Cardiac septum (tissue), 1 donor: ENCODE data around the gene TAF6L. TPM values are rescaled to one million over a fixed set of nuclear protein-coding genes. Genes with fewer than 3 reads are reported as not detected.
"Not testable (repeated sequence)": the region's sequence is repeated elsewhere in the genome, so short reads cannot be mapped to it uniquely, and the experiment has no call there.

Experiments
- DNase-seq: peaks from one replicate; pipeline ENCODE4 v3.0.0-alpha.2; 2020; ENCODE audit warnings: low spot score
- intact Hi-C: fragments of 100-400 bp; cut with DNase I; formaldehyde crosslinking; loops from one replicate; pipeline ENCODE4 v1.14.0; 2022
- long read RNA-seq: library from polyadenylated mRNA; unstranded; transcript quantifications from one replicate; pipeline ENCODE4 v2.0.0, GENCODE V29; 2021
- total RNA-seq: library from RNA; stranded (reverse); fragmentation: NEBNext Ultra II Directional; extraction: Animal tissue kit (Norgen Biotek cat#: 25700); gene quantifications from one replicate; pipeline ENCODE4 v1.2.1, GENCODE V29; 2021
- donor health status: DM: no; HTN: no; CAD: no.

The TAF6L gene, protein sequence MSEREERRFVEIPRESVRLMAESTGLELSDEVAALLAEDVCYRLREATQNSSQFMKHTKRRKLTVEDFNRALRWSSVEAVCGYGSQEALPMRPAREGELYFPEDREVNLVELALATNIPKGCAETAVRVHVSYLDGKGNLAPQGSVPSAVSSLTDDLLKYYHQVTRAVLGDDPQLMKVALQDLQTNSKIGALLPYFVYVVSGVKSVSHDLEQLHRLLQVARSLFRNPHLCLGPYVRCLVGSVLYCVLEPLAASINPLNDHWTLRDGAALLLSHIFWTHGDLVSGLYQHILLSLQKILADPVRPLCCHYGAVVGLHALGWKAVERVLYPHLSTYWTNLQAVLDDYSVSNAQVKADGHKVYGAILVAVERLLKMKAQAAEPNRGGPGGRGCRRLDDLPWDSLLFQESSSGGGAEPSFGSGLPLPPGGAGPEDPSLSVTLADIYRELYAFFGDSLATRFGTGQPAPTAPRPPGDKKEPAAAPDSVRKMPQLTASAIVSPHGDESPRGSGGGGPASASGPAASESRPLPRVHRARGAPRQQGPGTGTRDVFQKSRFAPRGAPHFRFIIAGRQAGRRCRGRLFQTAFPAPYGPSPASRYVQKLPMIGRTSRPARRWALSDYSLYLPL
- total RNA-seq = 9.7 TPM
- long read RNA-seq, transcript TAF6L-201 (11 exons, 2,116 nt) = major isoform, 12 of 26 reads
- long read RNA-seq, partial matches to known transcripts = 6 of 26 reads
- long read RNA-seq, other reads (novel, unspliced or antisense) = 8 of 26 reads

DNA sequence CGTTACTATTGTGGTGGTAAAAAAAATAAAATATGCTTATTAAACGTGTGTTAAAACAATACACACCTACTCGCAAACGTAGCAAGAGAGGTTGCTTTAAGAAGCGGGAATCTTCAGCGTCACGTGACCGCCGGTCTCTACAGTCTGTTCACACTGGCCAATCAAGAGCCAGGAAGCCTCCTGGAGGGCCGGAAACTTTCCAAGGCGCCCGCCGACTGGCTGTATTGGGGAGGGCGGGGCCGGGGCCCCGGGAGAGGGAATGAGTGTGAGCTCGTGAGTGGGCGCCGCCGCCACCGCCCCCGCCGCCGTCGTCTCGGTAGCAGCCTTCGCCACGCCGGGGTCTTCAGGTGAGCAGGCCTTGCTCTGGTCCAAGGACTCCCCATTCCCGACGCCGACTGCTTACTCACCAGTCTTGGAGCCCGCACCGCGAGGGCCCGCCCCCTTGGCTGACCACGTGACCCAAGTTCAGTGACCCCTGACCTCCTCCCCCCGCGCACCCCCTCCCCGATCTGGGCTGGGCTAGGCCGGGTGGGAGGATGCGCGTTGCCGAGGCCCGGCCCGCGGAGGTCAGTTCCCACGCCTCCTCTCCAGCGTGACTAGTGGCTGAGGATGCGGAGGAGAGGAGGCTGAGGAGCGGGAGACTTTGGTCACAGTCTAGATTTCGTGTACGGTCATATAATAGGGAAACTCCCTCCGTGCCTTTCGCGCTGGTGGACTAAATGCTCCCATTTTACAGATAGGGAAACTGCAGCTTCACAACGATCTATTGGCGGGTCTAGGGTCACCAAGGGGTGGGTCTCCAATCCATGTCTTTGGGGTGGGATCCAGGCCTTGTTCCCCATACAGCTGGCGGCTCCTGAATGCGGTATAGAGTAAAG lies at the start of gene TAF6L:
Gene TAF6L, plus strand, starts transcription at position 253 of the 878 bp plus-strand sequence. CDS start 4,388 bp downstream, outside the sequence.
- DNase-seq = peak; percentile 99
- intact Hi-C loops = loop anchor here (2.0 kb wide), 1 partner anchor 45 kb away; the partner anchor contains the start of gene HNRNPUL2

DNA sequence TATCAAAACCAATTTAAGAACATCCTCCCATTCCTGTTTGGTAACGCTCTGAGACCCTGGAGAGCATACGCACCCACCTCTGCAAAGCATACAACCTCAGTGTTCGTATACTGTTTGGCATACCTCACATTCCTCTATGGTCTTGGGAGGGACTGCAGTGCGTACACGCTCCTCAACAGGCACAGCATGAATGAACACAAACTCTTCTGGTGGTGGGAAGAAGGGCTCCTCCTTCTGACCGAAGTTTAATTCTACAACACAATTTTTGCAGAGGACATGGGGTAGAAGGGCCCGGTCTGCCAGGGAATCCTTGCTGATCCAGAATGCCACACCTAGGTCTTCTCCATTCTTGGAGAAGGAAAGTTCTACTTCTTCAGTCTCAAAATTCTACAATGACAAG lies 49.2 kb upstream of the TAF6L start:
- DNase-seq = no peak
- intact Hi-C loops = no loop called here

DNA sequence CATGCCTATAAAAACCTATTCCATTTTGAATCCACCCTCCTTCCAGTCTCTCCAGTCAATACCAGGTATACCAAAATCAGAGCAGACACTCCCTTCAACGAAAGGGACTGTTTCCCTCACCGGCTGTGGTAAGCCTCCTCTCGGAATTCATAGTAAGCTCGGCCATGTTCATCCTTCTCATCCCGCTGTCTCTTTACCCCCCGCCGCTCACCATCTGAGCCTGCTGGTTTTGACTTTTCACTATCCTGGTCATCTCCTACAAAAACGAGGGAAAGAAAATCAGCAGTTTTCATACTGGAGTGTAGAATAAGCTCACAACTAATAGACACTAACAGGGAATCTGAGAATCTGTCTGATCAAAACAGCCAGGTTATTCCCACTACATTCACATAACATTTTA lies 47.0 kb upstream of the TAF6L start:
- intact Hi-C loops = no loop called here

DNA sequence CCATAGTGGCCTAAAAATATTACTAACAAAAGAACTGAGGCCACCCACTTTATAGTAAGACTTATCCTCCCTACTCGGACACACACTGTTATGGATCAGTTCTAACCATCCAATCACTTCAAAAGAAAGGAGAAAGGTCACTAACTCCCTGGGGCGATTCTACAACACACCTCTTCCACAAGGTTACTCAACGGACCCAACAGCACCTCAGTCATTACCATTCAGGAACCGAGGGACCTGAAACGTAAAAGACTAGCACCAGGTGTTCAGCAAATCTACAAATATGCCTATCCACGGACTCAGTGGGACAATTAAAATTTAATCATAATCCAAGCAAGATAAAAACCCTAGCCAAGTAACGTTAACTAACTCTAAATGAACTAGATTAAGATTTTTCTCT lies 45.5 kb upstream of the TAF6L start:
- no peak for DNase-seq
- intact Hi-C loops = loop anchor here (2.0 to 5.0 kb wide), 3 partner anchors 45 to 132 kb away; partner anchors contain the start of genes TAF6L and WDR74

More for the DNA sequence above, 47.0 kb upstream of the TAF6L start:
- DNase-seq = no peak

DNA sequence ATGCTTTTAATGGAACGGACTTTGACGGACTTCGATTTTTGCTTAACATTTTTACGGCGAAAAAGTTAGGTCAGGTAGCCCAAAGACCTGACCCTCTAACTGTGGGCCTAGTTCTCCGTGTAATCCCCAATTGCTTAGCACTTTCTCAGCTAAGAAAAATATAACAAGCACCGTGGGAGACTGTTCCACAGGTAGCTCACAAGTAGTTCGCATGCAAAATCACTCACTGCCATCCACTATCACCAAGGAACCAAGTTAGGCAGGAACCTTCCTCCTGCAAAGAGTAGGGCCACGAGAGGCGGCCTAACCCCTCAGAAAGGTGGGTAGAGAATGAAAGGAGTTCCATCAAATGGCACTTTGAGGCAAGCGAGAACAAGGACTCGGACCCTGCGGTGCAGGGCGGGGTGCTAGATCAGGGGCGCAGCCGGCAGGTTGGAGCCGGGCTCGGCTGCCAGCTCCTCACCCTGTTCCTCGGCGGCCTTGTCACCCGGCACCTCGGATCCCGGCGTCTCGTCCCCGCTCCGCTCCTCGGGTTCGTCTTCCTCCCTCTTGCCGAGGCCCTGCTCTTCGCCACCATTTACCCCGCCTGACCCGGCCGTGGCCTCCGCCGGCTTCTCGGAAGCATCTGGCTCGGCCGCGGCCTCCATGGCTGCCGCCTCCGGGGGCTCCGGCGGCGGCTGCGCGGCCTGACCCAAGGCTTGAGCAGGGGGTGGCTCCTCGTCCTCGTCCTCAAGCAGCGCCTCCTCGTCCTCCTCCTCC lies 44.9 kb upstream of the TAF6L start:
- peak; percentile 75 for DNase-seq
- intact Hi-C loops = loop anchor here (2.0 to 5.0 kb wide), 3 partner anchors 44 to 131 kb away; partner anchors contain the start of genes TAF6L and WDR74

DNA sequence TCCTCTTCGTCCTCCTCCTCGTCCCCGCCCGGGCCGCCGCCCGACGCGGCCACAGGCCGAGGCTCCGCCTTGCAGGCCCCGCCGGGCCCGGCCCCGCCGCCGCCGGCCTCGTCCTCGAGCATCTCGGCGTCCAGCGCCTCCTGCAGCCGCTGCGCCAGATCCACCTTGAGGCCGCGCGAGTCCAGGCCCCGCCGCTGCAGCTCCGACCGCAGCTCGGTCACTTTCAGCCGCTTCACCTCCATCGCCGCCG lies 44.4 kb upstream of the TAF6L start:
- intact Hi-C loops = loop anchor here (1.0 to 5.0 kb wide), 4 partner anchors 18 to 130 kb away; partner anchors contain the start of genes TAF6L and WDR74
- DNase-seq = no peak

DNA sequence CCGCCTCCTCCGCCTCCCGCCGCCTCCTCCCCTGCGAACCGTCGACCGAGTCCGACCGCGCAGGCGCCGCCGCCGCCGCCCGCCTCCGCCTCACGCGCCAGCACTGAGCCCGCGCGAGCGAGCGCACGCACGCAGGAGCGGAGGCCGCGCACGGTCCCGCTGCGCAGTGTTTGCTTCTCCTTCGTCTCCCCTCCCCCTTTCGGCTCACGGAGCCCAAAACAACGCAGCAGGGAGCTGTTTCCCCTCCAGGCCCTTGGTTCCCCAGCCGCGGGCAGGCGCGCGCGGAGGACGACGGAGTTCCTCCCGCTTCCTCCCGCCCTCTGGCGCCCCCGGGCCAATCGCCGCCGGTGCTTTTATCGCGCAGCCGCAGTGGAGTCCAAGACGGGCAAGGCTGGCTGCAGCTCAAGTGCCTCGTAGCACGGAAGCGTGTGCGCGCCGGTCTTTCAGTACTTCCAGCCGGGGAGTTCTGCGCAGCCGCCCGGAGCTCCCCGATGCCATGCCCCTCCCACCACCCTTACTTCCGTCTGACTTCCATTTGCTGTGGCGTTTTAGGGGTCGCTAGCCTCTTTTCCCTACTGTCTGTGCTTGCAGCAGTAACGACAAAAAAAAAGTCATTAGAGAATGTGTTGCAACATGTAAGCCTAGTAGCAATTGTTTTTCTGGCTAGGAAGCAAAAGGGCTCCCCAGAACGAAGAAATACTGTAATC lies 43.9 kb upstream of the TAF6L start, which contains the start of gene HNRNPUL2:
Gene HNRNPUL2, minus strand, starts transcription at position 293 of the 707 bp plus-strand sequence. CDS start 301 bp downstream, outside the sequence.
- intact Hi-C loops = loop anchor here (1.0 to 5.0 kb wide), 4 partner anchors 18 to 130 kb away; partner anchors contain the start of genes TAF6L and WDR74
- peak; percentile 99 for DNase-seq

DNA sequence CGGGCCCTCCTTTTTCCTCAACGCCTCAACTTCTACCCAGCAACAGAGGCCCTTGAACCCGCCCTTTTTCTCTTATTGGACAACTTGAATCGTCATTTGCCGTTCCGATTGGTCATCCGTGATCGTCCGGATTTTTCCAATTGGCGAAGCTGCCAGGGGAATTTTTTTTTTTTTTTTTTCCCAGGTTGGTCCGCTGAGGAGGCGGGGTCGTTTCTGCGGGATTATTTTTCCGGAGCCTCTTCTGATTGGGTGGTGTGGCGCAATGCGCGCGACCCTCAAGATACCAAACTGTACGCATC lies 43.4 kb upstream of the TAF6L start:
- DNase-seq = peak; percentile 87
- intact Hi-C loops = loop anchor here (1.0 to 5.0 kb wide), 5 partner anchors 19 to 129 kb away; partner anchors contain the start of genes TAF6L and WDR74

DNA sequence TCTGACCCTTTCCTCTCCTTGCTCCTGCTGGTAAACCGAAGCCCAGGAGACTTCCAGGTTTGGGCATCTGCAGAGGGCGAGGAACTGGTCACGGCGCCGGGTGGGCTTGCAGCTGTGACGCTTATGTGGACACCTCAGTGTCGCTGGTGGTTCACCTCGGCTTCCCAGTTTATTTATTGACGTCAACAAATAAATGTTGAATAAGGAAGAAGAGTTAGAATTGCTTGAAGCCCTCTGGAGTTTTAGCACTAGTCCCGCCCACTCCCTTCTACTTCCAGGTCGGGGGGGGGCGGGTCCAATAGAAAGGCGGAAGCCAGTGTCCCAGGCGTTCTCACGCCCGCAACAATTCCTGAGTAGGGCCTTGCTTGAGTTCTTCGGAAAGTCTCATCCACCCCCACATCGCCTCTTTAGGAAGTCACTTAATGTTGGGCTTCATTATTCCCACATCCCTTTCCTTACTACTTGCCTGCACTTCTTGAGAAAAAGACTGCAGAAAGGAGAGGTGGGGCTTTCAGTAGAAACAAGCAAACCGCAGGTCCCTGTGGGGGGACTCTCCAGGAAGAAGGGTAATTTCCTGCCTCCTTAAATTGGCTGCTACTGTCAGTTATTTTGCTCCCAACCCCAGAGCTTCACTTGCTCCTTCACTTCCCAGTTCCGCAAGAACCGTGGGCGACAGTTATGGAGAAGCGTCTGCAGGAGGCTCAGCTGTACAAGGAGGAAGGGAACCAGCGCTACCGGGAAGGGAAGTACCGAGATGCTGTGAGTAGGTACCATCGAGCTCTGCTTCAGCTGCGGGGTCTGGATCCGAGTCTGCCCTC lies 42.8 kb upstream of the TAF6L start, which contains the start of gene TTC9C:
Gene TTC9C, plus strand, starts transcription at position 316 of the 818 bp plus-strand sequence. Its CDS starts 363 bp downstream, at position 679.
- intact Hi-C loops = loop anchor here (1.0 to 5.0 kb wide), 3 partner anchors 25 to 129 kb away; partner anchors contain the start of gene WDR74
- peak; percentile 93 for DNase-seq

DNA sequence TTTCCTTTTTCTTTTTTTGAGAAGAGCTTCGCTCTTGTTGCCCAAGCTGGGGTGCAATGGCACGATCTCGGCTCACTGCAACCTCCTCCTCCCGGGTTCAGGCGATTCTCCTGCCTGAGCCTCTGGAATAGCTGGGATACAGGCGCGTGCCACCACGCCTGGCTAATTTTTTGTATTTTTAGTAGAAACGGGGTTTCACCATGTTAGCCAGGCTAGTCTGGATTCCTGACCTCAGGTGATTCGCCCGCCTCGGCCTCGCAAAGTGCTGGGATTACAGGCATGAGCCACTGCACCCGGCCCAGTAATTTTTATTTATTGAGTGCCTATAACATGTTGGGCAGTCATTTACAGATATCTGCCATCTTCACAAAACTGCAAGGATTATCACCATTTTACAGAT lies 41.1 kb upstream of the TAF6L start:
- intact Hi-C loops, DNase-seq: not testable (repeated sequence)

DNA sequence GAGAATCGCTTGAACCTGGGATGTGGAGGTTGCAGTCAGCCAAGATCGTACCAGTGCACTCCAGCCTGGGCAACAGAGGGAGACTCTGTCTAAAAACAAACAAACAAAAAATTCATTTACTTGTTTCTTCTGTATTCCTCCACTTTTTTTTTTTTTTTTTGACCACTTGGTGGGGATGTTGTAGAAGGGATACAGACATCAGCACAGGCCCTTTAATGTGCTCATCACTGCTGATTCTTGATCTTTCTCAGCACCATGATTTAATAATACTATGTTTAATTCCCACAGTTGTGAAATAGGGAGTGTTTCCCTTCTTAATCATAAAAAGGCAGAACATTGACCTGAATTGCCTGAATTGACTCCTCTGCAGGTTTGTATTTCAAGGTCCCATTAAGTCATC lies 38.4 kb upstream of the TAF6L start:
- intact Hi-C loops = no loop called here
- no peak for DNase-seq

DNA sequence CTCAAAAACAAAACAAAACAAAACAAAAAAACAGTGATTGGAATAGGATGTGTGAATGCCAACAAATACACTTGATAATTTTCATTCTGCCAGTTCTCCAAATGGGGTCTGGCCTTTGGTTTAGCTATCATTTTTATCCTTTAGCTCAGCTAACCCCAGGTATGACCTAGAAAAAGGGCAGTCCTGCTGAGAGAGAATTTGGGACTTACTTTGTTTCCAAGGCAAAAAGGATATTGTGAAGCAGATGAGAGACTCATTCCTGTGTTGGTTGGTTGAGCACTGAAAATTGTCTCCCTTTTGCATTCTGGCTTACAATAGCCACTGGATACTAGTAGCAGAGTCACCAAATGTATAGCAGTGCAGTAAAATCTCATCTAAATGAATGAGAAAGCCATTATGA lies 34.0 kb upstream of the TAF6L start:
- intact Hi-C loops = no loop called here
- no peak for DNase-seq

DNA sequence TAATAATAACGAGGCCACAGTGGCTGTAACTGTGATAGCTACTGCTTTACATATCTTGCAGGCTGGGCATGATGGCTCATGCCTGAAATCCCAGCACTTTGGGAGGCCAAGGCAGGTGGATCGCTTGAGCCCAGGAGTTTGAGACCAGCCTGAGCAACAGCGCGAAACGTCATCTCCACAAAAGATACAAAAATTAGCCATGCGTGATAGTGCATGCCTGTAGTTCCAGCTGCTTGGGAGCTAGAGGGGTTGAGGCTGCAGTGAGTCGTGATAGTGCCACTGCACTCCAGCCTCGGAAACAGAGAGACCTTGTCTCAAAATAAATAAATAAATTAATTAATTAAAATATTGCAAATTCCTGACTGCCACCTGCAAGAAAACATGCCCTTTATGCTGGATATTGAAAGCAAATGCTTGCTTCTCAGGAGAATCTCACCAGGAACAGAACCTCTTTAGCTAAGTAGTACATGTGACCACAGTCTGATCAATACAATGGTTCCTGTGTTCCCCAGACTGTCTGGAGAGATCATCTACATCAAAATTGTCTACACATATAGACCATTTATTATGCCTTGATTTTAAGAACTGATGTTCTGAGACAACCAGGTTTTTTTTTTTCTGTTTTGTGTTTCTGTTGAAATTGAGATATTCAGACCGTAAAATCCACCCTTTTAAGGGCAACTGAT lies 23.6 kb upstream of the TAF6L start:
- intact Hi-C loops = no loop called here
- no peak for DNase-seq

DNA sequence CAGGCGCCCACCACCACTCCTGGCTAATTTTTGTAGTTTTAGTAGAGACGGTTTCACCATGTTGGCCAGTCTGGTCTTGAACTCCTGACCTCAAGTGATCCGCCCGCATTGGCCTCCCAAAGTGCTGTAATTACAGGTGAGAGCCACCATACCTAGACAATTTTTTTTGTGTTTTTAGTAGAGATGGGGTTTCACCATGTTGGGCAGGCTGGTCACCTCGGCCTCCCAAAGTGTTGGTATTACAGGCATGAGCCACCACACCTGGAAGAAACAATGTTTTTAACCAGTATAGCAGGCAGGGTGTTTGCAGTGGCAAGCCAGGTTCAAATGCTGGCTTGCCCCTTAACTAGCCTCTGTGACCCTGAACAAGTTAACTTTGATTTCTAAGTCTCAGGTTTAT lies 21.3 kb upstream of the TAF6L start:
- intact Hi-C loops, DNase-seq: not testable (repeated sequence)

DNA sequence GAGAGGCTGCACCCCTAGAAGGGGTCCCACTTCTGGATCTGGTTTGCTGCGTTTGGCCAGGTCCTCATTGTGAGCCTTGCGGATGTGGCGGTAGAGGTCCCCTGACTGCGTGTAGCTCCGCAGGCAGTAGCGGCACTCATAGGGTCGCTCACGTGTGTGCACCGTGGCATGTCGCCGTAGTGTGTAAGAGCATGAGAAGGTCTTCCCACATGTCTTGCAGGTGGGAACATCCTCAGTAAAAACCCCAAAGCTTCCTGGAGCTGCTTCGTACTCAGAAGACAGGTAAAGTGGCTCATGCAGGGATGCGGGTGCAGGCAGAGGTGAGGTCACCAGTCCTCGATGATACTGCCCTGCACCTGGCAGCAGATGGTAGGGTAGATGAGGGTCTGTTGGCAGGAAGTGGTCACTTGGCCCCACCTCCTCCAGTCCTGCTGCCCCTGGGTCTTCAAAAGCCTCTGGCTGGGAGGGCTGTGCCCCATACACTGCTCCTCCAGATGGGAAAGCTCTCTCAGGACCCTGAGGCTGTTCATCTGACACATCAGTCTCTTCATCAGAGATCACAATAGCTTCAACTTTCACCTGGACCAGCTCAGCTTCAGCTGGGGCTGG lies 18.9 kb upstream of the TAF6L start:
- DNase-seq = no peak

More for the DNA sequence above, 18.9 kb upstream of the TAF6L start:
- intact Hi-C loops = no loop called here
